GM12891 (cell line): ENCODE data around the gene AK8.

Experiments
- PAX5 ChIP-seq: IDR thresholded peaks from 2 replicates; pipeline ENCODE4 v1.6.1; 2011; ENCODE audit warnings: low read length, moderate library complexity, mild to moderate bottlenecking; ENCODE audit not compliant: insufficient read depth, severe bottlenecking
- POLR2A ChIP-seq: IDR thresholded peaks from 2 replicates; pipeline ENCODE4 v1.6.1; 2011; ENCODE audit warnings: low read depth, low read length, control low read depth
- POLR2AphosphoS5 ChIP-seq: IDR thresholded peaks from 2 replicates; pipeline ENCODE4 v1.6.1; 2011; ENCODE audit warnings: low read depth, low read length, control low read depth
- TAF1 ChIP-seq: IDR thresholded peaks from 2 replicates; pipeline ENCODE4 v1.6.1; 2011; ENCODE audit warnings: low read depth, low read length, control low read depth

DNA sequence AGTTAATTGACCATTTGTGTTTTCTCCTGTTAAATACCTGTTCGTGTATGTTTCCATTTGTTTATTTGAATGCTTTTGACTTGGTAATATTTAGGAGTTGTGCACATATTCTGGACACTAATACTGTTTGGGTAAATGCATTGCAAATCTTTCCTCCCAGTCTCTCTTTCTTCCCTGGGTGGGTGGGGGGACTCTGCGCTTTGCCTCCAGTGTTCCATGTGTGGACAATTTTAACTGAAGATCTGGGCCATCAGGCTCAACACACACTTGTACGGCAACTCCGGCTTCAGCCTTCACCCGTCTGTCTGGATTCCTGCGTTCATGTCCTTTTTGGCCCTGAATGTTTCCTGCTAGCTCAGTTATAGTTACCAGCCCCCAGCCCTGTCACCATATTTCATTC, 167.8 kb downstream of the AK8 start:
- no peak for TF ChIP-seq TAF1
- no peak for TF ChIP-seq POLR2A
- no peak for TF ChIP-seq PAX5
- TF ChIP-seq POLR2AphosphoS5 = no peak
